H1 (cell line): ENCODE data around the gene TRPV2. TPM values are rescaled to one million over a fixed set of nuclear protein-coding genes. Genes with fewer than 3 reads are reported as not detected.

Experiments
- CTCF ChIA-PET: fragments of 300-600 bp; sonication (Branson Sonifier 250); formaldehyde crosslinking; loops from one replicate; lab custom pipeline; 2021; ENCODE audit not compliant: partially characterized antibody; lab: Charles Lee
- POLR2A ChIA-PET: fragments of 300-600 bp; sonication (Branson Sonifier 250); formaldehyde crosslinking; loops from one replicate; lab custom pipeline; 2021; ENCODE audit warnings: inconsistent platforms; ENCODE audit not compliant: partially characterized antibody; lab: Charles Lee
- DNase-seq, 2 experiments: peaks; one replicate each; pipeline versions ENCODE4 v3.0.0 to v3.0.0-alpha.2; 2010 to 2022; ENCODE audit warnings: low spot score in 2 of 2, low read depth in 1 of 2, mixed read lengths in 1 of 2
- FAIRE-seq: peaks from 2 replicates; lab custom pipeline; 2011; peaks lifted over from hg19 to GRCh38; lab: Jason Lieb, UNC
- H2AFZ ChIP-seq: 2 replicates; pipeline ENCODE4 v1.8.1; 2012; ENCODE audit warnings: low read length, inconsistent platforms
- H2AK5ac ChIP-seq: 2 replicates; pipeline ENCODE4 v1.6.1; 2013; ENCODE audit warnings: low read depth, low read length
- H2BK120ac ChIP-seq: replicated peaks from 2 replicates; pipeline ENCODE3; 2013; ENCODE audit warnings: low read depth, low read length, inconsistent platforms
- H2BK12ac ChIP-seq: 2 replicates; pipeline ENCODE4 v1.6.1; 2013; ENCODE audit warnings: low read depth, low read length
- H2BK15ac ChIP-seq: 2 replicates; pipeline ENCODE4 v1.6.1; 2013; ENCODE audit warnings: low read length
- H2BK20ac ChIP-seq: 2 replicates; pipeline ENCODE4 v1.6.1; 2013; ENCODE audit warnings: low read length
- H2BK5ac ChIP-seq: 2 replicates; pipeline ENCODE4 v1.6.1; 2013; ENCODE audit warnings: low read depth, low read length
- H3K14ac ChIP-seq: 2 replicates; pipeline ENCODE4 v1.6.1; 2013; ENCODE audit warnings: inconsistent platforms; ENCODE audit not compliant: insufficient read length
- H3K18ac ChIP-seq: 2 replicates; pipeline ENCODE4 v1.6.1; 2013; ENCODE audit warnings: low read length; ENCODE audit errors: extremely low read depth
- H3K23ac ChIP-seq: 2 replicates; pipeline ENCODE4 v1.6.1; 2013; ENCODE audit warnings: inconsistent platforms; ENCODE audit not compliant: insufficient read length
- H3K23me2 ChIP-seq: 2 replicates; pipeline ENCODE4 v1.6.1; 2013; ENCODE audit warnings: low read depth, low read length
- H3K27ac ChIP-seq: 2 replicates; pipeline ENCODE4 v1.6.1; 2011; ENCODE audit warnings: low read depth, low read length, inconsistent platforms
- H3K27me3 ChIP-seq, 4 experiments: replicated peaks in 1 of 4; 1 replicate in 1 of 4; 2 replicates in 3 of 4; pipeline versions ENCODE4 v1.6.1 to v1.8.1; 2011 to 2013; ENCODE audit warnings: low read length in 3 of 4, mild to moderate bottlenecking in 3 of 4, inconsistent platforms in 2 of 4, mixed read lengths in 2 of 4, moderate library complexity in 1 of 4; ENCODE audit not compliant: control insufficient read depth in 3 of 4, insufficient read depth in 3 of 4; ENCODE audit errors: extremely low read depth in 1 of 4
- H3K36me3 ChIP-seq, 4 experiments: 2 replicates each; pipeline versions ENCODE4 v1.6.1 to v1.8.1; 2011 to 2013; ENCODE audit warnings: mild to moderate bottlenecking in 4 of 4, low read length in 3 of 4, moderate library complexity in 2 of 4, control low read depth in 1 of 4, inconsistent platforms in 1 of 4; ENCODE audit not compliant: insufficient read depth in 4 of 4, control insufficient read depth in 2 of 4
- H3K4ac ChIP-seq: replicated peaks from 2 replicates; pipeline ENCODE3; 2013; ENCODE audit warnings: low read length, low read depth, mixed read lengths, inconsistent platforms; ENCODE audit not compliant: insufficient read length
- H3K4me1 ChIP-seq, 4 experiments: replicated peaks in 1 of 4; 1 replicate in 1 of 4; 2 replicates in 3 of 4; pipeline versions ENCODE4 v1.6.1 to v1.8.1; 2011 to 2013; ENCODE audit warnings: low read length in 3 of 4, inconsistent platforms in 2 of 4, mixed read lengths in 1 of 4; ENCODE audit not compliant: insufficient read depth in 4 of 4, control insufficient read depth in 3 of 4
- H3K4me2 ChIP-seq, 2 experiments: 2 replicates each; pipeline versions ENCODE4 v1.6.1 to v1.8.1; 2011 to 2013; ENCODE audit warnings: low read depth in 2 of 2, low read length in 2 of 2, control low read depth in 1 of 2, inconsistent platforms in 1 of 2, mild to moderate bottlenecking in 1 of 2; ENCODE audit not compliant: insufficient read depth in 1 of 2
- H3K4me3 ChIP-seq, 4 experiments: fragments of 200-600, 300-600 bp in 1 of 4; sonication (generic), shearing (Covaris generic), sonication (Bioruptor Twin) in 1 of 4; 2 replicates each; pipeline versions ENCODE4 v1.5.1 to v1.8.1; 2011 to 2016; ENCODE audit warnings: low read length in 4 of 4, low read depth in 3 of 4, control low read depth in 2 of 4, inconsistent platforms in 2 of 4, mild to moderate bottlenecking in 2 of 4, mixed read lengths in 1 of 4, moderate library complexity in 1 of 4; ENCODE audit not compliant: insufficient read depth in 2 of 4; ENCODE audit errors: extremely low read depth in 1 of 4
- H3K56ac ChIP-seq: replicated peaks from 2 replicates; pipeline ENCODE3; 2013; ENCODE audit warnings: low read depth, mild to moderate bottlenecking, mixed read lengths, low read length, inconsistent platforms; ENCODE audit not compliant: insufficient read length
- H3K79me1 ChIP-seq: 2 replicates; pipeline ENCODE4 v1.6.1; 2013; ENCODE audit warnings: low read depth, low read length, control low read depth
- H3K79me2 ChIP-seq, 2 experiments: 2 replicates each; pipeline versions ENCODE4 v1.6.1 to v1.8.1; 2012 to 2013; ENCODE audit warnings: low read length in 2 of 2, mild to moderate bottlenecking in 2 of 2, inconsistent platforms in 1 of 2; ENCODE audit not compliant: insufficient read depth in 2 of 2, control insufficient read depth in 1 of 2
- H3K9ac ChIP-seq, 4 experiments: replicated peaks in 1 of 4; 1 replicate in 1 of 4; 2 replicates in 3 of 4; pipeline versions ENCODE4 v1.6.1 to v1.8.1; 2011 to 2013; ENCODE audit warnings: low read depth in 3 of 4, low read length in 3 of 4, control low read depth in 2 of 4, mild to moderate bottlenecking in 2 of 4, moderate library complexity in 2 of 4, inconsistent platforms in 1 of 4; ENCODE audit errors: extremely low read depth in 1 of 4
- H3K9me3 ChIP-seq, 2 experiments: 2 replicates each; pipeline versions ENCODE4 v1.6.1 to v1.8.1; 2012 to 2013; ENCODE audit warnings: mild to moderate bottlenecking in 2 of 2, moderate library complexity in 2 of 2, control low read depth in 1 of 2, inconsistent platforms in 1 of 2, low read depth in 1 of 2, low read length in 1 of 2, mixed read lengths in 1 of 2; ENCODE audit not compliant: insufficient read depth in 2 of 2
- H4K20me1 ChIP-seq, 2 experiments: replicated peaks in 1 of 2; 2 replicates each; pipeline versions ENCODE3 to v1.8.1; 2011 to 2013; ENCODE audit warnings: inconsistent platforms in 2 of 2, low read length in 2 of 2, mild to moderate bottlenecking in 1 of 2; ENCODE audit not compliant: insufficient read depth in 2 of 2, control insufficient read depth in 1 of 2
- H4K5ac ChIP-seq: 2 replicates; pipeline ENCODE4 v1.6.1; 2013; ENCODE audit warnings: low read length, low read depth, mixed read lengths, inconsistent platforms; ENCODE audit not compliant: insufficient read length
- H4K8ac ChIP-seq: 2 replicates; pipeline ENCODE4 v1.8.0; 2013; ENCODE audit warnings: mild to moderate bottlenecking, moderate library complexity, low read length, inconsistent platforms; ENCODE audit not compliant: insufficient read depth; ENCODE audit errors: extremely low read depth
- H4K91ac ChIP-seq: replicated peaks from 2 replicates; pipeline ENCODE3; 2013; ENCODE audit warnings: low read length, mixed read lengths, inconsistent platforms; ENCODE audit not compliant: insufficient read length
- YY1 ChIP-seq: IDR thresholded peaks from 2 replicates; pipeline ENCODE4 v1.6.1; 2011; ENCODE audit warnings: low read depth, mild to moderate bottlenecking, low read length
- ZNF274 ChIP-seq: IDR thresholded peaks from 2 replicates; pipeline ENCODE4 v1.7.0; 2012; ENCODE audit warnings: low read length, borderline replicate concordance; ENCODE audit errors: extremely low read depth
- WGBS, 2 experiments: shearing (Covaris generic) in 1 of 2; methylation state at CpG; one replicate each; pipeline versions ENCODE4 v1.1.6 to v1.1.7; 2013 to 2015; ENCODE audit warnings: low lambda C conversion rate in 2 of 2, mixed read lengths in 2 of 2, inconsistent platforms in 1 of 2, low coverage in 1 of 2, missing lambda C conversion rate in 1 of 2; ENCODE audit not compliant: insufficient replicate concordance in 2 of 2, insufficient coverage in 1 of 2, insufficient read length in 1 of 2; ENCODE audit errors: extremely low coverage in 1 of 2, missing lambda C conversion rate in 1 of 2; 5-methylcytosine and 5-hydroxymethylcytosine counted together
- polyA plus RNA-seq, 7 experiments: library from polyadenylated mRNA; depleted of rRNA in 3 of 7; stranded (reverse) in 5 of 7; unstranded in 2 of 7; fragments of >200 nt in 5 of 7; fragments of 200-250 nt in 2 of 7; gene quantifications; 1 replicate in 5 of 7; 2 replicates in 1 of 7; 4 replicates in 1 of 7; pipeline versions ENCODE4 v1.2.1 to v1.2.3, GENCODE V29; 2011 to 2013; ENCODE audit warnings: missing spikeins in 2 of 7, mixed read lengths in 2 of 7
- total RNA-seq: library from RNA; stranded (reverse); fragmentation: NEBNext Ultra II Directional; extraction: Animal tissue kit (Norgen Biotek cat#: 25700); gene quantifications from 2 replicates; pipeline ENCODE4 v1.2.1, GENCODE V29; 2021

Gene TRPV2
- total and polyA plus RNA-seq, 2 of the 8 experiments (the other 6 are each of a cell fraction or from before 2014, with no cell fraction given), result 1.7 to 2.1 TPM

DNA sequence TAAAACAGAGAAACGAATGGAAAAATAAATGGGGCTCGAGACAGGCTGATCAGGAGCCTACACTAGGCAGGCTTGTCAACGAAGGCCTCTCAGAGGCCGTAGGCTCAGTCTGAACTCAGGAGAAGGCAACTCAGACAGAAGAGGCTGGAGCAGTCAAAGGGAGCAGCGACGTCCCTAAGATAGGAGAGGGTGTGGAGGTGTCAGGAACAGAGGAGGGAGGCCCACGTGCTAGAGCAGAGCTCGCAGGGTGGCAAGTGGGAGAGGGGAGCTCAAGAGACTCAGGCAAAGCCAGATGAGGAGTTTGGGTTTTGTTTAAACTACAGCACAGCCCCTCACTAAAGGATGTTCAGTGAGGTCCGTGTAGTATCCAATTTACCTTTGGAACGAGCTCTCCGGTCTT, 43.9 kb downstream of the TRPV2 start:
- Histone ChIP-seq H3K9me3 (no peaks in the 10 kb centered on the region), H3K23ac (no peak overlapping the region), H3K4ac (no peak overlapping the region), H3K79me2 (no peaks in the 10 kb centered on the region), H3K23me2 (no peaks in the 10 kb centered on the region), H2BK12ac (peak overlapping the region; percentile 75; the same call in 1 of the 2 replicates), H3K9ac (no peak overlapping the region), H3K4me2 (no peak overlapping the region), H3K4me1 (peaks cover 6 to 24% (median 12%) of the 10 kb centered on the region in 4 experiments), H3K14ac (no peak overlapping the region), H2BK5ac (no peak overlapping the region), H2AK5ac (0 out of 2 replicates have a peak overlapping the region, but pooled peaks have one; percentile 9), H4K20me1 (peaks cover 3 to 4% of the 10 kb centered on the region in 2 experiments), H3K36me3 (no peaks in the 10 kb centered on the region; a peak in 2 of 8 replicates), H3K4me3 (no peak overlapping the region), H4K91ac (no peak overlapping the region), H2AFZ (no peak overlapping the region), H3K56ac (no peak overlapping the region), H4K5ac (no peak overlapping the region), H2BK15ac (peak overlapping the region; percentile 90), H2BK20ac (peak overlapping the region; percentile 80; the same call in 1 of the 2 replicates), H3K27me3 (no peaks in the 10 kb centered on the region), H3K27ac (no peak overlapping the region), H4K8ac (no peak overlapping the region), H2BK120ac (no peak overlapping the region), H3K79me1 (peaks cover 1% of the 10 kb centered on the region; the same call in 1 of the 2 replicates), H3K18ac (no peak overlapping the region)
- 81% methylated on average over 11 of the region's 11 CpGs; no CpG with 5 or more reads in 1 of the 2 experiments for WGBS, 2 experiments
- ChIA-PET CTCF (interaction anchor here (0.8 to 36.9 kb wide), 6 partner anchors 8 to 62 kb away, joined by 3 to 941 read pairs (median 16); partner anchors contain the start of gene LRRC75A), POLR2A (interaction anchor here (0.6 to 17.6 kb wide), 5 partner anchors 18 to 74 kb away, joined by 3 to 204 read pairs (median 4); no protein-coding TSS in a partner anchor)
- DNase-seq (no peak), FAIRE-seq (no peak)
- TF ChIP-seq YY1 (no peak), ZNF274 (no peak)
